ENCODE results near the gene ADAT2.

DNA sequence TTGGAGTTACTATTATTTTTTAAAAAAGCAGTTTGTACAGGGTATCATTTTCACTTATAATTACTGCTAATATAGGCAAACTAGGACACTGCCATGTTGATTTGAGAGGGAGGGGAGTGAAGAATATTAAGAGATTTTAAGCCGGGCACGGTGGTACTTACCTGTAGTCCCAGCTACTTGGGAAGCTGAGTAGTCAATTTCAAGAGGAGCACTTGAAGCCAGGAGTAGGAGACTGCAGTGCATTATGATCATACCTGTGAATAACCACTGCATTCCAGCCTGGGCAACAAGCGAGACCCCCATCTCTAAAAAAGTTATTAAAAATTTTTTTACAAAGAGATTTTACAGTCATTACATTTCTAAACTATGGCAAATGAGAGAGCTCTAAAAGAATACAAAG lies 35.7 kb downstream of the ADAT2 start:
- TF ChIP-seq, protein P1, sequence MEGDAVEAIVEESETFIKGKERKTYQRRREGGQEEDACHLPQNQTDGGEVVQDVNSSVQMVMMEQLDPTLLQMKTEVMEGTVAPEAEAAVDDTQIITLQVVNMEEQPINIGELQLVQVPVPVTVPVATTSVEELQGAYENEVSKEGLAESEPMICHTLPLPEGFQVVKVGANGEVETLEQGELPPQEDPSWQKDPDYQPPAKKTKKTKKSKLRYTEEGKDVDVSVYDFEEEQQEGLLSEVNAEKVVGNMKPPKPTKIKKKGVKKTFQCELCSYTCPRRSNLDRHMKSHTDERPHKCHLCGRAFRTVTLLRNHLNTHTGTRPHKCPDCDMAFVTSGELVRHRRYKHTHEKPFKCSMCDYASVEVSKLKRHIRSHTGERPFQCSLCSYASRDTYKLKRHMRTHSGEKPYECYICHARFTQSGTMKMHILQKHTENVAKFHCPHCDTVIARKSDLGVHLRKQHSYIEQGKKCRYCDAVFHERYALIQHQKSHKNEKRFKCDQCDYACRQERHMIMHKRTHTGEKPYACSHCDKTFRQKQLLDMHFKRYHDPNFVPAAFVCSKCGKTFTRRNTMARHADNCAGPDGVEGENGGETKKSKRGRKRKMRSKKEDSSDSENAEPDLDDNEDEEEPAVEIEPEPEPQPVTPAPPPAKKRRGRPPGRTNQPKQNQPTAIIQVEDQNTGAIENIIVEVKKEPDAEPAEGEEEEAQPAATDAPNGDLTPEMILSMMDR (IDR thresholded peaks at IDR 0.05) = no peak
- no peak for TF ChIP-seq POLR2A (IDR thresholded peaks at IDR 0.05)

Measured in Peyer's patch (tissue), 4 donors.